ENCODE data around the gene GOT2. TPM values are rescaled to one million over a fixed set of nuclear protein-coding genes. Genes with fewer than 3 reads are reported as not detected.

The GOT2 gene
- polyA plus RNA-seq, 1 donor from 2014 or later: 55.6 TPM

DNA sequence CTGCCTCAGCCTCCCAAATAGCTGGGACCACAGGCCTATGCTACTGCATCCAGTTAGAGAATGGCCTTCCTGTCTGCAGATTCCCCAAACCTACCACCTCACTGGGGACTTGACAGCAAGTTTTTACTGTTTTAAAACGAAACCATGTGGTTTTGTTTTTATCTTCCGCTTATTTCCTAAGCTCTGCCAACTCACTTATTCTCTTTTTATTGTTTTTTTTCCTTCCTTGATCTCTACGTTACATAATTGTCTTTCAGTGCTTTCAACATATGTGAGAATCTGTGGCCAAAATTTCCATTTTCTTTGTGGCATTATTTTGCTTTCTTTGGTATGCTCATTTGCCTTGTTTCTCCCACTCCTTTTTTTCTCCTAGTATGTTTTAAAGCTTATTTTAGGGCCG, 35.0 kb downstream of the GOT2 start:
- Histone ChIP-seq H3K4me3 (ENCODE audit: low read length) (no peak overlapping the region), H3K36me3 (ENCODE audit: insufficient read depth, low read length) (no peaks in the 10 kb centered on the region), H3K79me2 (replicated peaks; ENCODE audit: insufficient read depth, low read length) (no peaks in the 10 kb centered on the region), H3K9me2 (ENCODE audit: insufficient read depth, low read length) (no peaks in the 10 kb centered on the region), H3K9ac (ENCODE audit: low read length) (no peak overlapping the region), H3K27ac (ENCODE audit: low read length) (no peak overlapping the region), H3K9me3 (ENCODE audit: low read length) (no peaks in the 10 kb centered on the region), H3K27me3 (ENCODE audit: insufficient read depth, low read depth, low read length) (no peaks in the 10 kb centered on the region), H3K4me2 (ENCODE audit: low read length) (no peak overlapping the region), H3F3A (ENCODE audit: insufficient read depth, low read length, poor library complexity, severe bottlenecking) (no peaks in the 10 kb centered on the region), H4K20me1 (ENCODE audit: insufficient read depth) (no peaks in the 10 kb centered on the region), H2AFZ (ENCODE audit: low read depth, low read length) (no peak overlapping the region)
- TF ChIP-seq EP300 (conservative IDR thresholded peaks at IDR 0.05; ENCODE audit: poor library complexity, severe bottlenecking) (no peak), RAD21 (conservative IDR thresholded peaks at IDR 0.05) (no peak)
- TF ChIP-seq, protein P1, sequence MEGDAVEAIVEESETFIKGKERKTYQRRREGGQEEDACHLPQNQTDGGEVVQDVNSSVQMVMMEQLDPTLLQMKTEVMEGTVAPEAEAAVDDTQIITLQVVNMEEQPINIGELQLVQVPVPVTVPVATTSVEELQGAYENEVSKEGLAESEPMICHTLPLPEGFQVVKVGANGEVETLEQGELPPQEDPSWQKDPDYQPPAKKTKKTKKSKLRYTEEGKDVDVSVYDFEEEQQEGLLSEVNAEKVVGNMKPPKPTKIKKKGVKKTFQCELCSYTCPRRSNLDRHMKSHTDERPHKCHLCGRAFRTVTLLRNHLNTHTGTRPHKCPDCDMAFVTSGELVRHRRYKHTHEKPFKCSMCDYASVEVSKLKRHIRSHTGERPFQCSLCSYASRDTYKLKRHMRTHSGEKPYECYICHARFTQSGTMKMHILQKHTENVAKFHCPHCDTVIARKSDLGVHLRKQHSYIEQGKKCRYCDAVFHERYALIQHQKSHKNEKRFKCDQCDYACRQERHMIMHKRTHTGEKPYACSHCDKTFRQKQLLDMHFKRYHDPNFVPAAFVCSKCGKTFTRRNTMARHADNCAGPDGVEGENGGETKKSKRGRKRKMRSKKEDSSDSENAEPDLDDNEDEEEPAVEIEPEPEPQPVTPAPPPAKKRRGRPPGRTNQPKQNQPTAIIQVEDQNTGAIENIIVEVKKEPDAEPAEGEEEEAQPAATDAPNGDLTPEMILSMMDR (IDR thresholded peaks at IDR 0.05; ENCODE audit: poor library complexity, severe bottlenecking): no peak
- TF ChIP-seq, protein P2, sequence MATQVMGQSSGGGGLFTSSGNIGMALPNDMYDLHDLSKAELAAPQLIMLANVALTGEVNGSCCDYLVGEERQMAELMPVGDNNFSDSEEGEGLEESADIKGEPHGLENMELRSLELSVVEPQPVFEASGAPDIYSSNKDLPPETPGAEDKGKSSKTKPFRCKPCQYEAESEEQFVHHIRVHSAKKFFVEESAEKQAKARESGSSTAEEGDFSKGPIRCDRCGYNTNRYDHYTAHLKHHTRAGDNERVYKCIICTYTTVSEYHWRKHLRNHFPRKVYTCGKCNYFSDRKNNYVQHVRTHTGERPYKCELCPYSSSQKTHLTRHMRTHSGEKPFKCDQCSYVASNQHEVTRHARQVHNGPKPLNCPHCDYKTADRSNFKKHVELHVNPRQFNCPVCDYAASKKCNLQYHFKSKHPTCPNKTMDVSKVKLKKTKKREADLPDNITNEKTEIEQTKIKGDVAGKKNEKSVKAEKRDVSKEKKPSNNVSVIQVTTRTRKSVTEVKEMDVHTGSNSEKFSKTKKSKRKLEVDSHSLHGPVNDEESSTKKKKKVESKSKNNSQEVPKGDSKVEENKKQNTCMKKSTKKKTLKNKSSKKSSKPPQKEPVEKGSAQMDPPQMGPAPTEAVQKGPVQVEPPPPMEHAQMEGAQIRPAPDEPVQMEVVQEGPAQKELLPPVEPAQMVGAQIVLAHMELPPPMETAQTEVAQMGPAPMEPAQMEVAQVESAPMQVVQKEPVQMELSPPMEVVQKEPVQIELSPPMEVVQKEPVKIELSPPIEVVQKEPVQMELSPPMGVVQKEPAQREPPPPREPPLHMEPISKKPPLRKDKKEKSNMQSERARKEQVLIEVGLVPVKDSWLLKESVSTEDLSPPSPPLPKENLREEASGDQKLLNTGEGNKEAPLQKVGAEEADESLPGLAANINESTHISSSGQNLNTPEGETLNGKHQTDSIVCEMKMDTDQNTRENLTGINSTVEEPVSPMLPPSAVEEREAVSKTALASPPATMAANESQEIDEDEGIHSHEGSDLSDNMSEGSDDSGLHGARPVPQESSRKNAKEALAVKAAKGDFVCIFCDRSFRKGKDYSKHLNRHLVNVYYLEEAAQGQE (IDR thresholded peaks at IDR 0.05; ENCODE audit: borderline replicate concordance): no peak

DNA sequence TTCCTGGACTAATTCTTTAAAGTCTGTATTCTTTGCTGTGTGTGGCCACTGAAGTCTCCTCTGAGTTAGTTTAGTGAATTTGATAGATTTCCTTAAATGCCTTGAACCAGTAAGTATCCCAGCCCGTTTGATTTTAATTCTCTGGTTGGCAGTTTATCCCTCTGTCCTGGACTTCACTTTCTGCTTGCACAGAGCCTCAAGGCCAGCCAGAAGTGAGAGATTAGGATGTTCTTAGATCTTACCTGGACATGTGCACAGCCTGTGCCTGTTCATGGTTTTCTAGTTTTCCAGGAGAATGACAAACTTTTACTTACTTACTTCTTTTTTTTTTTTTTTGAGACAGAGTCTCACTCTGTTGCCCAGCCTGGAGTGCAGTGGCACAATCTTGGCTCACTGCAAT, 38.7 kb downstream of the GOT2 start:
- no peaks in the 10 kb centered on the region for H4K20me1 ChIP-seq (ENCODE audit: insufficient read depth)
- H3K4me2 ChIP-seq (ENCODE audit: low read length): no peak overlapping the region
- H3K36me3 ChIP-seq (ENCODE audit: insufficient read depth, low read length): no peaks in the 10 kb centered on the region
- H3K9me3 ChIP-seq (ENCODE audit: low read length): no peaks in the 10 kb centered on the region
- TF ChIP-seq EZH2 (IDR thresholded peaks at IDR 0.05; ENCODE audit: borderline replicate concordance, insufficient read depth, low read length, poor library complexity, severe bottlenecking) (no peak), SMC3 (conservative IDR thresholded peaks at IDR 0.05; ENCODE audit: poor library complexity) (no peak), POLR2AphosphoS5 (IDR thresholded peaks at IDR 0.05) (no peak), TAF1 (IDR thresholded peaks at IDR 0.05; ENCODE audit: low read depth) (no peak), EP300 (conservative IDR thresholded peaks at IDR 0.05; ENCODE audit: poor library complexity, severe bottlenecking) (no peak), RAD21 (conservative IDR thresholded peaks at IDR 0.05) (no peak), MXI1 (conservative IDR thresholded peaks at IDR 0.05; ENCODE audit: poor library complexity, severe bottlenecking) (no peak)
- TF ChIP-seq, protein P2 (IDR thresholded peaks at IDR 0.05; ENCODE audit: borderline replicate concordance): no peak
- TF ChIP-seq, protein P1 (IDR thresholded peaks at IDR 0.05; ENCODE audit: poor library complexity, severe bottlenecking): no peak
- H3K27me3 ChIP-seq (ENCODE audit: insufficient read depth, low read depth, low read length): no peaks in the 10 kb centered on the region
- no peak overlapping the region for H3K9ac ChIP-seq (ENCODE audit: low read length)
- no peak overlapping the region for H2AFZ ChIP-seq (ENCODE audit: low read depth, low read length)
- H3K4me3 ChIP-seq (ENCODE audit: low read length): no peak overlapping the region
- no peaks in the 10 kb centered on the region for H3K79me2 ChIP-seq (replicated peaks; ENCODE audit: insufficient read depth, low read length)
- no peaks in the 10 kb centered on the region for H3K9me2 ChIP-seq (ENCODE audit: insufficient read depth, low read length)
- no peaks in the 10 kb centered on the region for H3F3A ChIP-seq (ENCODE audit: insufficient read depth, low read length, poor library complexity, severe bottlenecking)
- no peak overlapping the region for H3K27ac ChIP-seq (ENCODE audit: low read length)
